ENCODE data around the gene PRSS48.

DNA sequence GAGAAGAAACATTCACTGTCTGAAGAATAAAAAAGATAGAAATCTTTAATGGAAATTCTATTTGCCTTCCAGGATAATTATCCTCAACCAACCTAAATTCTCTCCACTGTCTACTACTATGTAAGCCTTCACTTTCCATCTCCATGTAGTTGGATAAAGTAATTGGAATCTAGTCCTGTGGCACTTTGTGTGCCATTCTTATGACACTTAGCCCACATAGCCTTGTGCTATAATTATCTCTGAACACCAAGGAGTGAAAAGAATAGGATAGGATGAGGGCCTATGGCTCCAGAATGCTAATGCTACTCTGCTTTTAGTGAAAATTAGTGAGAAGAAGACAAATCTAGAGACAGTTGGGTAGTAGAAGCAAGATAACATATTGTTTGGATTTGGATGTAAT lies 20.2 kb downstream of the PRSS48 start:
- TF ChIP-seq, protein P1, sequence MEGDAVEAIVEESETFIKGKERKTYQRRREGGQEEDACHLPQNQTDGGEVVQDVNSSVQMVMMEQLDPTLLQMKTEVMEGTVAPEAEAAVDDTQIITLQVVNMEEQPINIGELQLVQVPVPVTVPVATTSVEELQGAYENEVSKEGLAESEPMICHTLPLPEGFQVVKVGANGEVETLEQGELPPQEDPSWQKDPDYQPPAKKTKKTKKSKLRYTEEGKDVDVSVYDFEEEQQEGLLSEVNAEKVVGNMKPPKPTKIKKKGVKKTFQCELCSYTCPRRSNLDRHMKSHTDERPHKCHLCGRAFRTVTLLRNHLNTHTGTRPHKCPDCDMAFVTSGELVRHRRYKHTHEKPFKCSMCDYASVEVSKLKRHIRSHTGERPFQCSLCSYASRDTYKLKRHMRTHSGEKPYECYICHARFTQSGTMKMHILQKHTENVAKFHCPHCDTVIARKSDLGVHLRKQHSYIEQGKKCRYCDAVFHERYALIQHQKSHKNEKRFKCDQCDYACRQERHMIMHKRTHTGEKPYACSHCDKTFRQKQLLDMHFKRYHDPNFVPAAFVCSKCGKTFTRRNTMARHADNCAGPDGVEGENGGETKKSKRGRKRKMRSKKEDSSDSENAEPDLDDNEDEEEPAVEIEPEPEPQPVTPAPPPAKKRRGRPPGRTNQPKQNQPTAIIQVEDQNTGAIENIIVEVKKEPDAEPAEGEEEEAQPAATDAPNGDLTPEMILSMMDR (IDR thresholded peaks at IDR 0.05; ENCODE audit: low read length): no peak
- TF ChIP-seq EZH2 (optimal IDR thresholded peaks at IDR 0.05; ENCODE audit: low read depth, low read length) (no peak), EZH2phosphoT487 (IDR thresholded peaks at IDR 0.05; ENCODE audit: low read length) (no peak)

All from MM.1S (cell line).